ENCODE results near the gene DCAF8.

GRCh38 chr1:160264795-160265307, 2.5 kb upstream of the DCAF8 start:
- TF ChIP-seq POLR2A (IDR thresholded peaks at IDR 0.05) = no peak
- TF ChIP-seq CTCF (IDR thresholded peaks at IDR 0.05) = no peak
